HepG2 (cell line): ENCODE measurements around the gene USP32. TPM values are rescaled to one million over a fixed set of nuclear protein-coding genes. Genes with fewer than 3 reads are reported as not detected.

Experiments used
- ARID3A ChIP-seq: IDR thresholded peaks from 2 replicates; pipeline ENCODE4 v1.6.1; 2012; ENCODE audit warnings: low read depth, low read length, improper control_type of control experiment
- ARID4A ChIP-seq: sonication (generic); formaldehyde crosslinking; IDR thresholded peaks from 2 replicates; pipeline ENCODE4 v1.5.0; 2020; ENCODE audit warnings: mild to moderate bottlenecking, missing genetic modification reagents, borderline replicate concordance
- BHLHE40 ChIP-seq: IDR thresholded peaks from 2 replicates; pipeline ENCODE4 v1.6.1; 2011; ENCODE audit warnings: low read length, improper control_type of control experiment
- CBFB ChIP-seq: sonication (generic); formaldehyde crosslinking; IDR thresholded peaks from 2 replicates; pipeline ENCODE4 v1.4.0; 2020; ENCODE audit warnings: missing genetic modification reagents
- CEBPG ChIP-seq: IDR thresholded peaks from 2 replicates; pipeline ENCODE4 v1.6.1; 2016
- FOXK2 ChIP-seq: fragments of 450-650 bp; IDR thresholded peaks from 2 replicates; pipeline ENCODE4 v1.6.1; 2016
- GZF1 ChIP-seq: sonication (generic); formaldehyde crosslinking; IDR thresholded peaks from 2 replicates; pipeline ENCODE4 v1.5.1; 2020; ENCODE audit warnings: mild to moderate bottlenecking, missing genetic modification reagents
- HDAC6 ChIP-seq: fragments of 200-600 bp; sonication (generic); IDR thresholded peaks from 2 replicates; pipeline ENCODE4 v1.7.0; 2017; ENCODE audit warnings: mild to moderate bottlenecking, antibody characterized with exemption, low read length, low read depth
- HHEX ChIP-seq: IDR thresholded peaks from 2 replicates; pipeline ENCODE4 v1.6.1; 2016; ENCODE audit warnings: control low read depth
- KLF9 ChIP-seq: IDR thresholded peaks from 2 replicates; pipeline ENCODE4 v1.6.1; 2016; ENCODE audit warnings: low read depth
- MEIS1 ChIP-seq: sonication (generic); formaldehyde crosslinking; IDR thresholded peaks from 2 replicates; pipeline ENCODE4 v1.9.0; 2021; ENCODE audit warnings: mild to moderate bottlenecking, missing genetic modification reagents, moderate library complexity, borderline replicate concordance
- NFE2 ChIP-seq: sonication (generic); formaldehyde crosslinking; IDR thresholded peaks from 2 replicates; pipeline ENCODE4 v1.4.0; 2020; ENCODE audit warnings: missing genetic modification reagents
- NFYB ChIP-seq: sonication (generic); formaldehyde crosslinking; IDR thresholded peaks from 2 replicates; pipeline ENCODE4 v1.4.0; 2020; ENCODE audit warnings: missing genetic modification reagents
- SMAD3 ChIP-seq: sonication (generic); formaldehyde crosslinking; IDR thresholded peaks from 2 replicates; pipeline ENCODE4 v1.4.0; 2020; ENCODE audit warnings: missing genetic modification reagents
- SMARCC2 ChIP-seq: fragments of 450-650 bp; IDR thresholded peaks from 2 replicates; pipeline ENCODE4 v1.6.1; 2017; ENCODE audit warnings: antibody characterized with exemption, mild to moderate bottlenecking
- TFDP2 ChIP-seq: sonication (generic); formaldehyde crosslinking; IDR thresholded peaks from 2 replicates; pipeline ENCODE4 v1.4.0; 2020; ENCODE audit warnings: missing genetic modification reagents
- ZBTB20 ChIP-seq: sonication (generic); formaldehyde crosslinking; IDR thresholded peaks from 2 replicates; pipeline ENCODE4 v1.8.1; 2023; ENCODE audit warnings: missing genetic modification reagents, low read depth, mild to moderate bottlenecking, borderline replicate concordance
- ZKSCAN1 ChIP-seq: fragments of 150-350 bp; IDR thresholded peaks from 2 replicates; pipeline ENCODE4 v1.6.1; 2014; ENCODE audit warnings: low read length
- ZNF382 ChIP-seq: sonication (generic); formaldehyde crosslinking; IDR thresholded peaks from 2 replicates; pipeline ENCODE4 v1.5.0; 2020; ENCODE audit warnings: missing genetic modification reagents, mild to moderate bottlenecking, borderline replicate concordance
- ZNF775 ChIP-seq: sonication (generic); formaldehyde crosslinking; IDR thresholded peaks from 2 replicates; pipeline ENCODE4 v1.4.0; 2020; ENCODE audit warnings: missing genetic modification reagents, mild to moderate bottlenecking, moderate library complexity, borderline replicate concordance
- ZZZ3 ChIP-seq: sonication (generic); formaldehyde crosslinking; IDR thresholded peaks from 2 replicates; pipeline ENCODE4 v1.4.0; 2020; ENCODE audit warnings: missing genetic modification reagents, mild to moderate bottlenecking, borderline replicate concordance
- polyA plus RNA-seq, 8 experiments: library from polyadenylated mRNA; depleted of rRNA in 3 of 8; stranded (reverse) in 7 of 8; unstranded in 1 of 8; fragments of >200 nt; fragmentation: Illumina TruSeq in 4 of 8; extraction: Trizol in 4 of 8; gene quantifications; 2 replicates each; pipeline versions ENCODE4 v1.2.1 to v1.2.3, GENCODE V29; 2011 to 2016; ENCODE audit warnings: low read depth in 4 of 8, missing spikeins in 1 of 8, mixed read lengths in 1 of 8; ENCODE audit not compliant: insufficient read depth in 1 of 8
- total RNA-seq, 5 experiments: library from RNA; depleted of rRNA; stranded (reverse); fragments of >200 nt; fragmentation: Illumina TruSeq; extraction: Trizol; gene quantifications; 2 replicates each; pipeline ENCODE4 v1.2.3, GENCODE V29; 2016; ENCODE audit warnings: low read depth in 1 of 5
- TF ChIP-seq, protein P1 (sequence below): sonication (generic); formaldehyde crosslinking; IDR thresholded peaks from 2 replicates; pipeline ENCODE4 v1.5.1; 2020; ENCODE audit warnings: mild to moderate bottlenecking, missing genetic modification reagents

USP32 gene
- total and polyA plus RNA-seq, 2 of the 13 experiments (the other 11 are each of a cell fraction or from before 2014, with no cell fraction given) = 24.9 to 39.9 TPM

DNA sequence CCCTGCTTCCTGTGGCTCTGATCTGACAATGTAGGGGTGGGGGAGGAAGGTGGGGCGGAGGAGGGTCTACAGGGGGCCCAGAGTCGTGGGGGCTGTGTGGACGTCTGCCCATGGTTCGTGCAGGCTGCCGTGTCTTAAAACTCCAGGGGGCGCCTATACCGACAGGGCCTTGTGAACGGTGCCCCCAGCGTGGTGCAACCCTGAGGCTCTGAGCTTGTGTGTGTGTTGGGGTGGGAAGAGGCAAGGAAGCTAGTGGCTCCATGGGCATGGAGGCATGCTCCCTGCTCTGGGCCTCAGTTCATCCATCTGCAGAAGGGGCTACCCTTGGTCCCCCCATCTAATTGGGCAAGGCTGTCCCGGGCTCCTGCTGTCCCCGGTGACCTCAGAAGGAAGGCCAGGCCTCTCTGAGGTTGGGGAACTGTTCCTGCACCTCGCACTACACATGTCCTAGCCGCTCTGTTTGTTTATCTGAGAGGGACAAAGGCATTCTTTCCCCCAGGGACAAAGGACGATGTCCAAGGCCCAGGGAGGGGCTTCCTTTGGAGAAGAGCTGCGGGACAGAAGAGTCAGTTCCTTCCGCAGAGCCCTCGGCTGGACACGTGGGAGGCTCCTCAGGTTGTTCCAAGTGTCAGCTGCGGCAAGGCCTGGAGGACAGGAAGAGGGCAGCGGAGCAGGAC, 228.7 kb downstream of the USP32 start (continued):
- TF ChIP-seq, protein P1, sequence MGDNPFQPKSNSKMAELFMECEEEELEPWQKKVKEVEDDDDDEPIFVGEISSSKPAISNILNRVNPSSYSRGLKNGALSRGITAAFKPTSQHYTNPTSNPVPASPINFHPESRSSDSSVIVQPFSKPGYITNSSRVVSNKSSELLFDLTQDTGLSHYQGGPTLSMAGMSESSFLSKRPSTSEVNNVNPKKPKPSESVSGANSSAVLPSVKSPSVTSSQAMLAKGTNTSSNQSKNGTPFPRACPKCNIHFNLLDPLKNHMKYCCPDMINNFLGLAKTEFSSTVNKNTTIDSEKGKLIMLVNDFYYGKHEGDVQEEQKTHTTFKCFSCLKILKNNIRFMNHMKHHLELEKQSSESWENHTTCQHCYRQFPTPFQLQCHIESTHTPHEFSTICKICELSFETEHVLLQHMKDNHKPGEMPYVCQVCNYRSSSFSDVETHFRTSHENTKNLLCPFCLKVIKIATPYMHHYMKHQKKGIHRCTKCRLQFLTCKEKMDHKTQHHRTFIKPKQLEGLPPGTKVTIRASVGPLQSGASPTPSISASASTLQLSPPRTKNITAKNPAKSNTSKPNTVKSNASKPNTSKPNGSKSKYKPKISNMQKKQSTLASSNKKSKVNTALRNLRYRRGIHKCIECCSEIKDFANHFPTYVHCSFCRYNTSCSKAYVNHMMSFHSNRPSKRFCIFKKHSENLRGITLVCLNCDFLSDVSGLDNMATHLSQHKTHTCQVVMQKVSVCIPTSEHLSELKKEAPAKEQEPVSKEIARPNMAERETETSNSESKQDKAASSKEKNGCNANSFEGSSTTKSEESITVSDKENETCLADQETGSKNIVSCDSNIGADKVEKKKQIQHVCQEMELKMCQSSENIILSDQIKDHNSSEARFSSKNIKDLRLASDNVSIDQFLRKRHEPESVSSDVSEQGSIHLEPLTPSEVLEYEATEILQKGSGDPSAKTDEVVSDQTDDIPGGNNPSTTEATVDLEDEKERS (CRISPR knock-in tag) = no peak
- TF ChIP-seq GZF1 (CRISPR knock-in tag) (no peak), BHLHE40 (no peak), ARID3A (no peak), NFE2 (CRISPR knock-in tag) (no peak), CEBPG (CRISPR knock-in tag) (peak; percentile 52), HHEX (CRISPR knock-in tag) (no peak), CBFB (CRISPR knock-in tag) (no peak), ZNF775 (CRISPR knock-in tag) (no peak), HDAC6 (no peak), ARID4A (0 out of 2 replicates have a peak, but pooled peaks have one; percentile 23), NFYB (CRISPR knock-in tag) (no peak), TFDP2 (CRISPR knock-in tag) (no peak), MEIS1 (CRISPR knock-in tag) (no peak), ZKSCAN1 (no peak), ZNF382 (CRISPR knock-in tag) (no peak), SMAD3 (CRISPR knock-in tag) (no peak), FOXK2 (no peak), ZBTB20 (CRISPR knock-in tag) (no peak), SMARCC2 (no peak), ZZZ3 (CRISPR knock-in tag) (no peak), KLF9 (CRISPR knock-in tag) (no peak)
